ENCODE results near the gene MAPK10. TPM values are rescaled to one million over a fixed set of nuclear protein-coding genes. Genes with fewer than 3 reads are reported as not detected.

Gene MAPK10
- total RNA-seq, 3 donors from 2014 or later (not counting 1 experiment from before 2014, with no cell fraction given): 0.92 TPM; not detected in 2

GRCh38 chr4:86296865-86297264, 63.0 kb downstream of the MAPK10 start:
- H3K9me3 ChIP-seq (ENCODE audit: control insufficient read depth, insufficient read depth, low read length): no peaks in the 10 kb centered on the region
- Mint-ChIP-seq H3K27ac (no peak overlapping the region), H3K4me1 (no peaks in the 10 kb centered on the region), H3K9me3 (peaks cover 2 to 7% of the 10 kb centered on the region in 2 donors), H3K27me3 (ENCODE audit: low read depth in 2 of 2) (no peaks in the 10 kb centered on the region), H3K4me3 (no peak overlapping the region), H3K36me3 (no peaks in the 10 kb centered on the region)
- H3K27ac ChIP-seq (ENCODE audit: low read length): no peak overlapping the region
- intact Hi-C loops (cut with micrococcal nuclease): no loop called here
- ATAC-seq: no peak
- no peak for DNase-seq
- H3K4me3 ChIP-seq (ENCODE audit: low read length): no peak overlapping the region
- H3K4me1 ChIP-seq (ENCODE audit: control insufficient read depth, insufficient read depth, low read length): no peaks in the 10 kb centered on the region
- WGBS (ENCODE audit: insufficient coverage): 92% methylated on average over 5 of the region's 6 CpGs
- TF ChIP-seq CTCF (IDR thresholded peaks at IDR 0.05): no peak
- H3K27me3 ChIP-seq (ENCODE audit: control insufficient read depth, insufficient read depth, low read length): no peaks in the 10 kb centered on the region
- no peaks in the 10 kb centered on the region for H3K36me3 ChIP-seq (ENCODE audit: control insufficient read depth, insufficient read depth, low read length)

GRCh38 chr4:86294883-86295282, 65.0 kb downstream of the MAPK10 start:
- WGBS (ENCODE audit: insufficient coverage): 84% methylated on average over 11 of the region's 11 CpGs
- TF ChIP-seq CTCF (IDR thresholded peaks at IDR 0.05): no peak
- H3K27me3 ChIP-seq (ENCODE audit: control insufficient read depth, insufficient read depth, low read length): no peaks in the 10 kb centered on the region
- no peak overlapping the region for H3K27ac ChIP-seq (ENCODE audit: low read length)
- no peak for DNase-seq
- H3K36me3 ChIP-seq (ENCODE audit: control insufficient read depth, insufficient read depth, low read length): no peaks in the 10 kb centered on the region
- Mint-ChIP-seq H3K4me3 (no peak overlapping the region), H3K9me3 (peaks cover 3 to 8% of the 10 kb centered on the region in 2 donors), H3K36me3 (no peaks in the 10 kb centered on the region), H3K4me1 (no peaks in the 10 kb centered on the region), H3K27ac (no peak overlapping the region), H3K27me3 (ENCODE audit: low read depth in 2 of 2) (no peaks in the 10 kb centered on the region)
- no peaks in the 10 kb centered on the region for H3K9me3 ChIP-seq (ENCODE audit: control insufficient read depth, insufficient read depth, low read length)
- no peak overlapping the region for H3K4me3 ChIP-seq (ENCODE audit: low read length)
- intact Hi-C loops (cut with micrococcal nuclease): no loop called here
- no peak for ATAC-seq
- no peaks in the 10 kb centered on the region for H3K4me1 ChIP-seq (ENCODE audit: control insufficient read depth, insufficient read depth, low read length)

GRCh38 chr4:86291180-86291579, 68.7 kb downstream of the MAPK10 start:
- no peaks in the 10 kb centered on the region for H3K36me3 ChIP-seq (ENCODE audit: control insufficient read depth, insufficient read depth, low read length)
- Mint-ChIP-seq H3K27me3 (ENCODE audit: low read depth in 2 of 2) (no peaks in the 10 kb centered on the region), H3K36me3 (no peaks in the 10 kb centered on the region), H3K27ac (no peak overlapping the region), H3K9me3 (peaks cover 8 to 12% of the 10 kb centered on the region in 2 donors), H3K4me3 (no peak overlapping the region), H3K4me1 (no peaks in the 10 kb centered on the region)
- no peaks in the 10 kb centered on the region for H3K27me3 ChIP-seq (ENCODE audit: control insufficient read depth, insufficient read depth, low read length)
- intact Hi-C loops (cut with micrococcal nuclease): no loop called here
- no peak for TF ChIP-seq CTCF (IDR thresholded peaks at IDR 0.05)
- no peak overlapping the region for H3K27ac ChIP-seq (ENCODE audit: low read length)
- 100% methylated on average over 2 of the region's 2 CpGs for WGBS (ENCODE audit: insufficient coverage)
- ATAC-seq (no peak), DNase-seq (no peak)
- H3K9me3 ChIP-seq (ENCODE audit: control insufficient read depth, insufficient read depth, low read length): no peaks in the 10 kb centered on the region
- H3K4me1 ChIP-seq (ENCODE audit: control insufficient read depth, insufficient read depth, low read length): no peaks in the 10 kb centered on the region
- no peak overlapping the region for H3K4me3 ChIP-seq (ENCODE audit: low read length)

- H3K27me3 Mint-ChIP-seq (ENCODE audit: low read depth in 2 of 2): no peaks in the 10 kb centered on the region
- H3K4me3 ChIP-seq (ENCODE audit: low read length): no peak overlapping the region
- 89% methylated on average over 1 of the region's 2 CpGs for WGBS (ENCODE audit: insufficient coverage)
- intact Hi-C loops (cut with micrococcal nuclease): no loop called here
- no peaks in the 10 kb centered on the region for H3K27me3 ChIP-seq (ENCODE audit: control insufficient read depth, insufficient read depth, low read length)
- H3K4me1 Mint-ChIP-seq: no peaks in the 10 kb centered on the region
- H3K27ac ChIP-seq (ENCODE audit: low read length): no peak overlapping the region
- peaks cover 9 to 10% of the 10 kb centered on the region in 2 donors for H3K9me3 Mint-ChIP-seq
- H3K4me3 Mint-ChIP-seq: no peak overlapping the region
- no peaks in the 10 kb centered on the region for H3K36me3 ChIP-seq (ENCODE audit: control insufficient read depth, insufficient read depth, low read length)
- TF ChIP-seq CTCF (IDR thresholded peaks at IDR 0.05): no peak
- no peaks in the 10 kb centered on the region for H3K4me1 ChIP-seq (ENCODE audit: control insufficient read depth, insufficient read depth, low read length)
- no peak overlapping the region for H3K27ac Mint-ChIP-seq
- ATAC-seq (no peak), DNase-seq (no peak)
- H3K9me3 ChIP-seq (ENCODE audit: control insufficient read depth, insufficient read depth, low read length): no peaks in the 10 kb centered on the region
- H3K36me3 Mint-ChIP-seq: no peaks in the 10 kb centered on the region
Measured at GRCh38 chr4:86286726-86287125, 73.1 kb downstream of the MAPK10 start.

All from natural killer cell (primary cell).